GM18499 (cell line): Measurements from ENCODE around the gene MMAB.
"Not testable (repeated sequence)": the region's sequence is repeated elsewhere in the genome, so short reads cannot be mapped to it uniquely, and the experiment has no call there.

Experiments
- ATAC-seq: cut with Tn5 transposase; IDR thresholded peaks from one replicate; pipeline ENCODE4 v1.9.1; 2021; ENCODE audit warnings: moderate number of reproducible peaks; ENCODE audit not compliant: insufficient read depth, unreplicated experiment

Gene MMAB

DNA sequence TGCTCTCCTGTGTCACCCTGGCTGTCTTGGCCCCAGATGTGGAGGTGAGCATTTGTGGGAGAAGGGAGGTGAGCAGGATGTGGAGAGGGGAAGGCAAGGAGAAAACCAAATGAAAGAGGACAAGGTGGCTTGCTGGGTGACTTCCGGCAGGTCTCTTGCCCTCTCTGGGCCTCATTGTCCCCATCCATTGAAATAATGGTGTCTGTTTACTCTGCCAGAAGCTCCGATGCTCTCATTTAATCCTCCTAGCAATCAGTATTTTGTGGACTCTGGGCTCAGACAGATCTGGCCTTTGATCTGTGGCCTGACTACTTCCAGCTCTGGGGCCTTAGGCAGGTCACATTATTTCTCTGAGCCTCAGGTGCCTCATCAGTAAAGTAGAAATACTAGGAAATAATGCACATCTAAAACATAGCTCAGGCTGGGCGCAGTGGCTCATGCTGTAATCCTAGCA, 30.9 kb upstream of the MMAB start:
- no peak for ATAC-seq

DNA sequence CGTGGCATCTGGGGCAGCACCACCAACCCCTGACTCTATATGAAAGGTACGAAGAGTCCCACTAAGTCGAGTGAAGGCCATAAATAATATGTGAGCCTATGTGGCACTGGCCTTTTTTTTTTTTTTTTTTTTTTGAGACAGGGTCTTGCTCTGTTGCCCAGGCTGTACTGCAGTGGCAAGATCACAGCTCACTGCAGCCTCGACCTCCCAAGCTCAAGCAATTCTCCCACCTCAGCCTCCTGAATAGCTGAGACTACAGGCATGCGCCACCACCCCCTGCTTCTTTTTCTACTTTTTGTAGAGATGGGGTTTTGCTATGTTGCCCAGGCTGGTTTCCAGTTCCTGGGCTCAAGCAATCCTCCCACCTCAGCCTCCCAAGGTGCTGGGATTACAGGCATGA, 28.8 kb upstream of the MMAB start:
- not testable (repeated sequence) for ATAC-seq

DNA sequence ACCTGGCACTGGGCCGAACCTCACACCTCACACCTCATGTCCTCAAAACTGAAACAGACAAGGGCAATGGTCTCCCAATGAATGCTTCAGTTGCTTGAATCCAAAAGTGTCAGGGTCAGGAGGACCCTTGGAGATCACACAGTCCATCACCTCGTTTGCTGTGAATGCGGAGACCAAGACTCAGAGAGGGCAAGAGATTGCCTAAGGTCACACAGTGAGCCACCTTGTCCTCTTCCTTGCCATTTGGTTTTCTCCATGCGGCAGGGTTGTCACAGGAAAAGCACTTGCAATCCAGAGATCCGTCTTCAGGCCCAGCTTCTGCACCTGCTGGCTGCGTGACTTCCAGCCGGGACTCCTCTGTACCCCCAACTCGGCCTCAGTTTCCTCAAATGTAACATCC, 28.3 kb upstream of the MMAB start:
- no peak for ATAC-seq

DNA sequence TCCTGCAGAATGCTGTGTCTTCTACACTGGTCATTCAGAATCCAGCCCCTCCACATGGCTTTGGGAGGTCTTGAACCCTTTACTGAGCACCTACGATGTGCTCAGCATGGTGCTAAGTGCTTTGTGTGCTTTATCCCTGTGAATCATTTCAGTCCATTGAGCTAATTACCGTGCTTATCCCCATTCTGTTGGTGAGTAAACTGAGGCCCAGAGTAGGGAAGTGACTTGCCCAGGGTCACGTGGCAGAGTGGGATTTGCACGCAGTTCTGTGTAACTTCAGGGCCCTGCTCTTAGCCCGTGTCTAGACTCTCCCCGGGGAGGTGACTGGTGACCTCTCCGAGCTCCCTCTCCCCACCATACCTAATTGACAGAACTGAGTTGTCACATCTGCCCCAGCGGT, 27.7 kb upstream of the MMAB start:
- no peak for ATAC-seq

DNA sequence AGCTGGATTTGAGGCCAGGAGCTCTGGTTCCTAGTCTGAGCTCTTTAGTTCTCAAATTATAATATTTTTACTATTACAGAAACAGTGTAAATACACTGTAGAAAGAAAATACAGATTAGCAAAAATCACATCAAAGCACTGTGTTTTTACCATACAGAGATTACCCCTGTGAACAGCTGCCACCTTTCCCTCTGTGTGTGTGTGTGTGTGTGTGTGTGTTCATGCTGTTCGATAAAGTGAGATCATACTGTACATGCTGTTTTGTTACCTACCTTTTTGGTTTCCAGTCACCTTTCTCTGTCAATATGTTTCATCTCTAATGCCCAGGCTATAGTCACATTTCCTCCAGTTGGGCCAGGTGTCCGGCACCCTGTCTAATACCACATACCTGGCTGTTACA, 27.2 kb upstream of the MMAB start:
- ATAC-seq = no peak

DNA sequence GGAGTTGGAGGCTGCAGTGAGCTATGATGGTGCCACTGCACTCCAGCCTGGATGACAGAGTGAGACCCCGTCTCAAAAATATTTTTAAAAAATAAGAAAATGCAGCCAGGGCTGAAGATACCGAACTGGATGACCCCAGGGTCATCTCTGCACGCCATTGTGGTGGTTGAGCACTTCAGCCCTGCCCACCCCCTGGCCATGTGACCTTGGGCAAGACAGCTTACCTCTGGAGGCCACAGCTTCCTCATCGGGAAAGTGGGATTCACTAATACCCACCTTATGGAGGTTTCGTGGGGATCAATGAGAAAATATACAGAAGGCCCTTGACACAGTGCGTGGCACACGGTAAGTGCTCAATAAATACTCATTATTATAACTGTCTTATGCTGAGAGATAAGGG, 25.8 kb upstream of the MMAB start:
- ATAC-seq = no peak

DNA sequence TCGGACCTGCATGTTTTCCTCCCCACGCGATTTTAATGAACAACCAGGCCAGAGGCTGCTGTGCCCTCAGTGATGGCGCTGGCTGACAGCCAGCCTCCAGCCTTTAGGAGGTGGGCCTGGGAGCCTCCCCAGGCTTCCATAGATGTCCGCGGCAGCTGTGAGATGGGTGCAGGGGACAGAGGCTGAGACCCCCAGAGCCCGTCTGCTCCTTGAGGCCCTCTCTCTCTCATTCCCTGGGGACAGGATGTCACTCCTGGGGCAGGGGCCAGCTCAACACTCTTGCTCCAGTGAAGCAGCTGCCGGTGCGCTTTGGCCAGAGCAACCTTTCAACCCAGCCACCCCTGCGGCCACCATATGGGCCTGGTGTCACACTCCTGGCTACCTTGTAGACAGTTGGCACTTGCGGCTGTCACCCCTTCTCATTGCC, 25.1 kb upstream of the MMAB start:
- no peak for ATAC-seq

DNA sequence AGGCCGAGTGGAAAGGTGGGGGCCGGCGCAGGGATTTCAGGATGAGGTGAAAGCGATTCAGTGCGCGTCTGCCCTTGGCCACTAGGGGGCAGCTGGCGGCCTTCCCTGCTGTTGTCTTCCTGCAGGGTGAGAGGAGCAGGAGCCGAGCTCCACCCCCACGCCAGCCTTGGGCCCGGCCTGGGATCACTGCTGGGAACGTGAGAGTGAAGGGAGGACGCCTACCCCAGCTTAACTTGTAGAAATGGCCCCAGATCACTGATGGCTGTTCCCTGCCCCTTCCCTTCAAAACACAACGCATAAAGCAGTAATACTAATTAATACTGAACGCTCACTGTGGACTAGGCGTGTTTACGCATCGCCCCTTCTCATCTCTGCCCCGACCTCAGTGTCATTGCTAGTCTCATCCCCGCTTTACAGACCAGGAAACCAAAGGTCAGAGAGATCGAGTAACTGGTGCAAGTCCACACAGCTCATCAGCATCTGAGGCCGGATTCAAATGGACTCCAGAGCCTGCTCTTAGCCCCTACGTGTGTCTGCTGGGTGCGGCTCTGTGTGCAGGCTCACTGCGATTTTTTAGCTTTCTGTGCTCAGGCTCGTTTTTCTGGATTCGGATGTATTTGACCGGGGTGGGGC, 24.6 kb upstream of the MMAB start:
- no peak for ATAC-seq

DNA sequence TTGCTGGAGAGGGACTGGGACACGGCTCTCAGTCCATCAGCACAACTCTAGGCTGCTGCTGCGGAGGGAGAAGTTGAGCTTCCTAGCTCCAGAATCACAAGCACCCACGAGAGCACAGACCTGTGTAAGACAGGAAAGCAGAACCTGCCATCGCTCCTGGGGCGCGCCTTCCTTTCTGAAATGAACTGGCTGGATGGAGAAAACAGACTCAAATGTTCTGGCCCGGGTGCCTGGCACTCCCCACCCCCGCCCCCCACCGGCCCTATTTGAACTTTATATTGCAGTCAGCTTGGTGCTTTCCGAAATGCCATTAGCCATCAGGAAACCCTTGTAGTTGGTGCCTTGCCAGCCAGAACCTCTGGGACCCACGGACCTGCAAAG, 24.1 kb upstream of the MMAB start:
- no peak for ATAC-seq

DNA sequence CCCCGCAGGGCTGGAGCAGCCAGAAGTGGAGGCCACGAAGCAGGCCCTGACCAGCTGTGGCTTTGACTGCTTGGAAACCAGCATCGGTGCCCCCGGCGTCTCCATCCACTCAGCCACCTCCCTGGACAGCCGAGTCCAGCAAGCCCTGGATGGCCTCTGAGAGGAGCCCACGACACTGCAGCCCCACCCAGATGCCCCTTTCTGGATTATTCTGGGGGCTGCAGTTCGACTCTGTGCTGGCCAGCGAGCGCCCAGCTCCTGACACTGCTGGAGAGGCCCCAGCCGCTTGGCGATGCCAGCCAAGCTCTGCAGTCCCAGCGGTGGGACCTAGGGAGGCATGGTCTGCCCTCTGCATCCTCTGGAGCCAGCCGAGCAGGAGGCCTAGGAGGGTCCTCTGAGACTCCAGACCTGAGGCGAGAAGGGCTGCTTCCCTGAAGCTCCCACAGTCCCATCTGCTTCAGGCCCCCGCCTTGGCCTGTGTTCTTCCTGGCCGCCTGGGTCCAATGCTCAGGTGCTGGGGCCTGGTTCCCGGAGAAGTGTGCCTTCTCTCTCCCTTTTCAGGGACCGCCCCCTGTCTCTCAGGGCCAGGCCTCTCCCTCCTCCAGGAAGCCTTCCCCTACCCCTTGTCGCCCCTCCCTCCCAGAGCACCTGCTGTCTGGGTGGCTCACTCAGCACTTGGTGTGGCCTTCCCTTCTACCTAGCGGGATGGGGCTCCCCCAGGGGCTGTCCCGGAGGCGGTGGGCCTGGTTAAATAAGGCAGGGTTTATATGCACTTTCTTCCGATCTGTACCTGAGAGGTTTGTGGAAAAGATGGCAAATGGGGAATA, 23.3 kb upstream of the MMAB start:
- no peak for ATAC-seq

DNA sequence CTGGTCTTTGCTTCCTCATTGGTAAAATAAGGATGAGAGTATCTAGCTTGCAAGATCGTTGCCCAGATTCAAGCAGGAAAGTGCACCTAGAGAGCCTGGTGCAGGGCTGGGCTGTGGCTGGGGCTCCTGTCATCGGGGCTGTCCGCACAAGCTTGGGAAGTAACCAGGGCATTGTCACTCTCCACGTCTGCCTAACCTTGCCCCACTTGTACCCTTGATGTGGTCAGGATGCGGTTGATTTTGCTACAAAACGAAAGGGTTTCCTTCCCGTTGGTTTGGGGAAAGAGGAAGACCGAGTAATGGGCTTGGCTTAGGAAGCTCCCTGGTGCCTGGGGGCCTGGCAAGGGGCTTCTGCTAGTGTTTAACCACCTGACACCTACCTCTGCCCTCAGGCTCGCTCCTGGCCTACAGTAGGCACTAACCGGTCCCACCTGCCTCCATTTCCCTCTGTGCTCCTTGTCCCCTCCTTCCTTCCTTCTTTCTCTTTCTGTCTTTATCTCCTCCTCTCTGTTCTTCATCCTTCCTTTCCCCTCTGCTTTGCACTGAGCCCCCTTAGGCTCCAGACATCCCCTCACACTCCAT, 22.1 kb upstream of the MMAB start:
- no peak for ATAC-seq

DNA sequence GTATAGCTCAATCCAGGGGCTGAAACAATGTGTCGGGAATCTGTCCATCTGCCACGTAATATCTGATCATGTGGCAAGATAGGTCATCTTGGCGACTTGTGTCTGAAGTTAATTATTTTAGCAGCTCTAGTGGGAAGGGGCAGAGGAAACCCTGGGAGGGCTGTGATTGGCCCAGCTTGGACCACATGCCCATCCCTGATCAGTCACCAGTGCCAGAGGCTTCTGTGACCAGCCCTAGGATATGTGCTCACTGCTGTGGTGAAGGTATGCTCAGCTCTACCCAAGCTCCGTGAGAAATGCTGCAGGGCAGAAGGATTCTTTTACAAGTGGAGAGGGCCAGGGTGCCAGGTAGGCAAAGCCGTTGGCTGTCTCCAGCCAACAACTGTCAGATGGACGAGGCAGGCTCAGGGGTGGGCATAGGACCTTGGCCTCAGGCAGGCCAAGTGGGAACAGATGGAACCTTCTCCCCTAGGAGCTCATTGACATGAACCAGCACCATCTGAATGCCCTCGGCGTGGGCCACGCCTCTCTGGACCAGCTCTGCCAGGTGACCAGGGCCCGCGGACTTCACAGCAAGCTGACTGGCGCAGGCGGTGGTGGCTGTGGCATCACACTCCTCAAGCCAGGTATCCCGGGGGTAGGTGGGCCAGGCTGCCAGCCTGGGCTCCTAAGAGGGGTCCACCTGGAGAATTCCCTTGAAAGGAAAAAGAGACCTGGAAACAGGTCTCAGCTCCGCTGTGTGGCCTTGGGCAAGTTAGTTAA, 21.4 kb upstream of the MMAB start:
- ATAC-seq = no peak

DNA sequence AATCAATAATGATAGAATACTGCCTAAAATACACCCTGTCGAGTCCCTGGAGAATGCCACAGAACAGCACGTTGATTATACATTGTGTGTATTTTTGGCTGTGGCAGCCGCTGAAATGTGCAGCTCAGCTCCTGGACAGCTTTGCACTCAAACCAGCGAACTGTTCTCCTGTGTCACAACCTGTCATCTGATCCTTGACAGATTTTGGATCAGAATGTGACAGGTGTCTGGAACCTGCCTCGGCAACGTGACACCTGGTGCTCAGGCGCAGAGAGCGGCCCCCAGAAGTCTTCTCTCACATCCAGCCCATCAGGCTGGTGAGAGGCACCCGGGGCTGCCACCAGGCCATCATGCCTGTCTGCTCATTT, 19.6 kb upstream of the MMAB start:
- ATAC-seq = no peak

DNA sequence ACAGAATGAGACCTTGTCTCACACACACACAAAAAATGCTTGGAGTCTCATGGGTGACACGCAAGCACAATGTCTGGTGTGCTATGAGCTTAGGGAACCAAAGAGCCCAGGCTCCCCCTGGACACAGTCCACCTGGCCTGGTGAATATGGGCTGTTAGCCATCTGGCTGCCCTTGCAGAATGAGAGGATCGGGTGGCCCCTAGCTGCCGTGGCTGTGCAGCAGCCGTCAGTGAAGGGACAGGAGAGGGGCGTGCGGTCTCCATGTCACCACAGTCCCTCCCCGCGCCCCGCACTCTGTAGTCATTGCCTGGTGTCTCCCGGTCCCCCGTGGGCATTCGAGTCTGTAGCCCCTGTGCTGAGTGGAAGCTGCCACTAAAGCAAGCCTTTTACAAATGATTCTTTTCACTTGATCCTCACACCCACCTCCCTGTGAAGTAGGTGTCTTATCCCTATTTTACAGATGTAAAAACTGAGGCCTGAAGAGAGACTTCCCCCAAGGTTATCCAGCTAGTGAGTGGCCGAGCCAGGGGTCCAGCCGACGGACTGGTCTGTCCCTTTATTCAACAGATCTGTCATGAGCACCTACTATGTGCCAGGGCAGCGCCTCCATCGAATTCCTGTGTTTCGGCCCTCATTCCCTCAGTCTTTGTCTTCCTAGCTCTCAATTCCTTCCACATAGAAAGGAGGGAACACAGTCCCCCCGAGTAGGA, 19.0 kb upstream of the MMAB start:
- ATAC-seq = no peak

DNA sequence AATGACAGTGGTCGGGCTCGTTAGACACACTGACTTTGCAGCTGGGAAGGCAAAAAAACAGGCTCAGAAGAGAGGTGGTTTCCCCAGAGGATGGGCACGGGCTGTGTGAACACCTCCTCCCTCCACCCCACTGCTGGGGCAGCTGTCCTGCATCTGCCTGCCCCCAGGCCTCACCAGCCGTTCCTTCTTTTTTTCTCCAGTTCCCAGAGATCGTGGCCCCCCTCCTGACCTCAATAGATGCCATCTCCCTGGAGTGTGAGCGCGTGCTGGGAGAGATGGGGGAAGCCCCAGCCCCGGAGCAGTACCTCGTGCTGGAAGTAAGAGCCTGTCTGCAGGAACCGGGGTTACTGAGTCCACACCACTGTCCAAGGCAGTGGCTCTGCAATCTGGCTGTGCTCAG, 17.7 kb upstream of the MMAB start:
- no peak for ATAC-seq

DNA sequence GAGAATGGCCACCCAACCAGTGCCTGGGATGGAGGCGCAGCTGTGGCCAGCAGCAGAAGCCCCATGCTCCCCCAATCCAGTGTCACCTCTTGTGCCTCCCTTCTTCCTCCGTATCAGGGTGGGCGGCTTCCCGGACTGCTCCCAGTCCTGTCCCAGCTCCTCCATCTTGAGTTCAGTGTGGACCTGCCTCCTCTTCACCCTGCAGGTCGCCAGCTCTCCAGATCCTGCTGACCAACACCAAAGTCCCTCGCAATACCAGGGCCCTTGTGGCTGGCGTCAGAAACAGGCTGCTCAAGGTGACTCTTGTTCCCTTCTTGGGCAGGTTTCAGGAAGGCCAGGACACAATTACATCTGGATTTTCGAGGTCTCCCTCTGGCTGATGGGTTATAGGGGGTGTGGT, 17.3 kb upstream of the MMAB start:
- ATAC-seq = no peak

DNA sequence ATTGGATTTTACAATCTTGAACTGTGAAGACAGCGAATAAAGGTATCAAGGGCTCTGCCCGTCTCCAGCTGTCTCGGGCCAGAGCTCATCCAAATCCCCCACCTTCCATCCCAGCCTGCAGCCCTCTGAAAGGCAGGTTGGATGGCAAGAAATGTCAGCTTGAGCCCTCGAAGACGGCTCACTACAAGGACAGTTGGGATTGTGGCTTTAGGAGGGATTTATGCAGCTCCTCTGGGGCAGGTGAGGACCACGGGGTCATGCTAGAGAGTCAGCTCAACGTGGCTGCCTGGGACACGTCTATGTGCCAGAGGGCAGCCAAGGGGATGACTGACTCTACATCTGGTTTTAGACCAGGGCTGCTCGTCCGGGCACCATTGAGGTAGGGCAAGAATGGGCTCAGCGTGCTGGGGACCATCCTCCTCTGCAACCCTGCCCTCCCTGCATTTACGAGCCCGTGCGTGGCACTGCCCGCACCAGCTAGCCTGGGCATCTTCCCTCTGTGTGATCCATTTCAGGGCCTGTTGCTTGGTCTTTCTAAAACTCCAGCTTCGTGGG, 16.5 kb upstream of the MMAB start:
- no peak for ATAC-seq

DNA sequence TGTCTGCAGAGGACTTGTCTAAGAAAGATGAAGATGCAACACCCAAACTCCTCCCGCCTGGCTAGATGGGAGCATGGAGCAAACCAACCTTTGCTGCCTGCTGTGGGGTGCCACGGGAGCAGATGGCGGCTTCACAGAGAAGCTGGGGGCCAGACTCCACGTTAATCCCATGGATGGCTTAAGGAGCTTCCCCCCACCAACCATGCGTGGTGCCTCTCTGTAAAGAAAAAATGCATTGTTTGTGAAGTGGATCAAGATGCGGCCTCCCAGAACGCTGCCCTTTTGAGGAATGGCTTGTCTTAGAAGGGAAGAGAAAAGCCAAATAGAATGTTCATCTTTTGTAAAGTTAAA, 15.9 kb upstream of the MMAB start:
- ATAC-seq = no peak

DNA sequence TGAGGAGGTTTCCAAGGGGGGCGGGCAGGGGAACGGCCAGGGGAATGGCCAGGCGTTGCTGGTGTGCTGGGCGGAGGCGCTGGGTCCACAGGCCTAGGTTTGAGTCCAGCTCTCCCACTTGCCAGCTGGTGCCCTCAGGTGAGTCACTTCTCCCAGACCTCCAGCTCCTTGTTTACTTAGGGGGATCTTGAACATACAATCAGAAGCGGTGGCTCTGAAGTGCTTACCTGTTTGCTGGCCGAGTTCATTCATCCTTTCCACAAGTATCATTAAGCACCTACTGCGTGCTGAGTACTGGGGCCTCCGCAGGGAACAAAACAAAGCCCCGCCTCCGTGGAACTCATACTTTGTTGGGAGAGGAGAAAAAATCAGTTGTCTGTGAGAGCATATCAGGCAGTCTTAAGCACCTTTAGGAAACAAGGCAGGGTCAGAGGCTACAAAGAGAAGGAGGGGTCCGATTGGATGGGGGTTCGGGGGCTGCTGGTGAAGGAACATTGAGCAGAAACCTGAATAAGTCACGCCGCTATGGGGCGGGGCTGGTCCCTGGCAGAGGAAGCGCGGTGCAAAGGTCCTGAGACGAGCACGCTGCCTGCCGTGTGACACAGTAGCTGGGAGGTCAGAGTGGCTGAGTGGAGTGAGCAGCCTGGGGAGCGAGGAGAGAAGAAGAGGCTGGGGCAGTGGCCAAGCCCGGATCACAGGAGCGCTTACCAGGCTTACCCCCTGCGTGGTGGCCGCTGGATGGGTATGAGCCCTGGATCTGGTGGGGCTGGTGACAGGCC, 15.3 kb upstream of the MMAB start:
- ATAC-seq = no peak
